MCF 10A (cell line): ENCODE results near the gene RASGRP4. TPM values are rescaled to one million over a fixed set of nuclear protein-coding genes. Genes with fewer than 3 reads are reported as not detected.
"Not testable (repeated sequence)": the region's sequence is repeated elsewhere in the genome, so short reads cannot be mapped to it uniquely, and the experiment has no call there.

Experiments
- BruUV-seq: library from RNA; stranded (reverse); fragments of 400-500 nt; replicated peaks from 2 replicates; lab custom pipeline; 2021; lab: Mats Ljungman, UMichigan
- CTCF ChIA-PET: fragments of 300-600 bp; sonication (Branson Sonifier 250); formaldehyde crosslinking; extraction: SDS; loops from one replicate; lab custom pipeline; 2021; ENCODE audit warnings: antibody characterized with exemption, inconsistent platforms; lab: Yijun Ruan, JAX
- POLR2A ChIA-PET: fragments of 300-600, 350-650 bp; sonication (Branson Sonifier 250); formaldehyde crosslinking; extraction: SDS; loops from one replicate; lab custom pipeline; 2020; ENCODE audit warnings: antibody characterized with exemption, inconsistent platforms; lab: Yijun Ruan, JAX
- DNase-seq: peaks from one replicate; pipeline ENCODE4 v3.0.0-alpha.2; 2018; ENCODE audit not compliant: unreplicated experiment
- H3K27ac Mint-ChIP-seq: one replicate; pipeline ENCODE4 v1.8.0; 2022; ENCODE audit warnings: mild to moderate bottlenecking, low read depth, mixed read lengths; ENCODE audit not compliant: unreplicated experiment
- H3K27me3 Mint-ChIP-seq: one replicate; pipeline ENCODE4 v1.8.0; 2022; ENCODE audit warnings: mixed read lengths; ENCODE audit not compliant: insufficient read depth, unreplicated experiment
- H3K36me3 Mint-ChIP-seq: one replicate; pipeline ENCODE4 v1.8.0; 2022; ENCODE audit warnings: mild to moderate bottlenecking, moderate library complexity, mixed read lengths; ENCODE audit not compliant: insufficient read depth, unreplicated experiment
- H3K4me1 Mint-ChIP-seq: one replicate; pipeline ENCODE4 v1.8.0; 2022; ENCODE audit warnings: mixed read lengths; ENCODE audit not compliant: insufficient read depth, unreplicated experiment
- H3K4me3 Mint-ChIP-seq: one replicate; pipeline ENCODE4 v1.8.0; 2022; ENCODE audit warnings: mild to moderate bottlenecking, moderate library complexity, mixed read lengths; ENCODE audit not compliant: unreplicated experiment
- H3K9me3 Mint-ChIP-seq: one replicate; pipeline ENCODE4 v1.8.0; 2022; ENCODE audit warnings: mixed read lengths; ENCODE audit not compliant: unreplicated experiment
- intact Hi-C: fragments of 100-400 bp; cut with micrococcal nuclease; formaldehyde crosslinking; loops from 2 replicates; pipeline ENCODE4 v1.14.1; 2022
- total RNA-seq: library from RNA; stranded (reverse); gene quantifications from 2 replicates; pipeline ENCODE4 v1.2.3, GENCODE V29; 2022
- TF ChIP-seq, protein P1 (sequence below): fragments of 200-600 bp; IDR thresholded peaks from one replicate; pipeline ENCODE4 v1.8.0; 2022; ENCODE audit warnings: antibody characterized with exemption, mild to moderate bottlenecking; ENCODE audit not compliant: unreplicated experiment

The RASGRP4 gene
- total RNA-seq, 1 experiment from 2014 or later = not detected

DNA sequence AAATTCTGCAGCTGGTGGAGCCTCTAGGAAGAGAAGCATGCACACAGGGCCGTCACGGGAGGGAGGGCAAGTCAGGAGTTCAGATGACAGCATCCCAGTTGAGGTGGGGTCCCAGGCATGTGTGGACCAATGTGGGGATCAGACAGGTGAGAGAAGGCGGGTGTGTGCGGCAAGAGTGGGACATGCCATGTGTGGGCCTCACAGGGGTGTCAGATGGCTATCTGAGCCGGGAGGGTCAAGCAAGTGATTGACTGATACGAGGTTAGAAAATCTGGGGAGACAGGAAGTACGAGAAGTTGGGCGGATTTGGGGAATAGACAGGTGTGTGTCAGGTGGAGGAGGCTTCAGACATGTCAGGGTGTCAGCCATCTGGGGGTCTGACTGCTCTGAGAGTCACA, 8.9 kb downstream of the RASGRP4 start:
- BruUV-seq = no TSS peak
- H3K27me3 Mint-ChIP-seq = peaks cover 35% of the 10 kb centered on the region
- no peak for DNase-seq
- no peaks in the 10 kb centered on the region for H3K9me3 Mint-ChIP-seq
- CTCF ChIA-PET = interaction anchor here (0.9 kb wide), 1 partner anchor 14 kb away, joined by 5 read pairs; the partner anchor contains the start of gene FAM98C
- no peaks in the 10 kb centered on the region for H3K36me3 Mint-ChIP-seq
- H3K4me3 Mint-ChIP-seq = no peak overlapping the region
- TF ChIP-seq, protein P1, sequence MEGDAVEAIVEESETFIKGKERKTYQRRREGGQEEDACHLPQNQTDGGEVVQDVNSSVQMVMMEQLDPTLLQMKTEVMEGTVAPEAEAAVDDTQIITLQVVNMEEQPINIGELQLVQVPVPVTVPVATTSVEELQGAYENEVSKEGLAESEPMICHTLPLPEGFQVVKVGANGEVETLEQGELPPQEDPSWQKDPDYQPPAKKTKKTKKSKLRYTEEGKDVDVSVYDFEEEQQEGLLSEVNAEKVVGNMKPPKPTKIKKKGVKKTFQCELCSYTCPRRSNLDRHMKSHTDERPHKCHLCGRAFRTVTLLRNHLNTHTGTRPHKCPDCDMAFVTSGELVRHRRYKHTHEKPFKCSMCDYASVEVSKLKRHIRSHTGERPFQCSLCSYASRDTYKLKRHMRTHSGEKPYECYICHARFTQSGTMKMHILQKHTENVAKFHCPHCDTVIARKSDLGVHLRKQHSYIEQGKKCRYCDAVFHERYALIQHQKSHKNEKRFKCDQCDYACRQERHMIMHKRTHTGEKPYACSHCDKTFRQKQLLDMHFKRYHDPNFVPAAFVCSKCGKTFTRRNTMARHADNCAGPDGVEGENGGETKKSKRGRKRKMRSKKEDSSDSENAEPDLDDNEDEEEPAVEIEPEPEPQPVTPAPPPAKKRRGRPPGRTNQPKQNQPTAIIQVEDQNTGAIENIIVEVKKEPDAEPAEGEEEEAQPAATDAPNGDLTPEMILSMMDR = no peak
- POLR2A ChIA-PET = no interaction called here
- peaks cover 10% of the 10 kb centered on the region for H3K4me1 Mint-ChIP-seq
- no peak overlapping the region for H3K27ac Mint-ChIP-seq
- intact Hi-C loops = no loop called here

DNA sequence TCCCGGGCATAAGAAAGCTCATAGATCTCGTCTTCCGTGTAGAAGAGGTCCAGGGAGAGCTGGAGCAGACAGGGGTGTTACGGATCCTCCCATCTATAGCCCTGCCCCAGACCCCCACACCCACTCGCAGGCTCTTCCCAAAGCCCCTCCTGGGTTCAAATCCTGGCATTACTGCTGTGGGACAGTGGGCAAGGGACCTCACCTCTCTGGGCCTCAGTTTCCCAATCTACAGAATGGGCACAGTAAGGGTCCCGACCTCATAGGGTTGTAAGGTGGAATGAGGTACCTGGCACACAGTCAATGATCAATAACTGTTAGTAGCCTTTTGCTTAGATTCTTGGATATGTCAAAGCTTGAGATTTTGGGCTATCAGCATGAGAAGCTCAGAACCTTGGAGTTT, 12.6 kb downstream of the RASGRP4 start:
- Mint-ChIP-seq H3K9me3 (no peaks in the 10 kb centered on the region), H3K27ac (no peak overlapping the region), H3K36me3 (no peaks in the 10 kb centered on the region), H3K27me3 (peaks cover 18% of the 10 kb centered on the region), H3K4me1 (peaks cover 20% of the 10 kb centered on the region), H3K4me3 (no peak overlapping the region)
- BruUV-seq = no TSS peak
- TF ChIP-seq, protein P1 = no peak
- ChIA-PET CTCF (interaction anchor here (1.0 to 1.4 kb wide), 2 partner anchors 8 to 10 kb away, joined by 3 to 9 read pairs; partner anchors contain the start of gene FAM98C), POLR2A (interaction anchor here (1.1 kb wide), 1 partner anchor 10 kb away, joined by 3 read pairs; the partner anchor contains the start of gene FAM98C)
- intact Hi-C loops = no loop called here
- no peak for DNase-seq

DNA sequence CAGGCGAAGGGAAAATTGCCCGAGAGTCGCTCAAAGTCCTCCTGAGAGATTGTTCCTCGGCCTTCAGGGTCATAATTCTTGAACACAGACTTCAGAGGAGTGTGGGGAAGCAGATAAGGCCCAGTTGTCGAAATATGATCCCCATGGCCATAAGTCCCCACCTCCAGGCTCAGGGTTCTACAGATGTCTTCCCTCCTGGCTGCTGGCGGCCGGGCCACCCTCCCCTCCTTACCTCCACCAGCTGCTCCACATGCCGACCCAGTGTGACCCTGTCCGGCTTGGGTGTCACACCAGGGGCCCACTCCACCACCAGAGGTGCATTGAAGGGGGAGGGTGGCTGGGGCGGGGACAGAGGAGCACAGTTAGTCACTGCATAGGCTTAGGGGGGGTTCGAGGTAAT, 13.1 kb downstream of the RASGRP4 start:
- Mint-ChIP-seq H3K4me3 (no peak overlapping the region), H3K36me3 (peaks cover 3% of the 10 kb centered on the region)

DNA sequence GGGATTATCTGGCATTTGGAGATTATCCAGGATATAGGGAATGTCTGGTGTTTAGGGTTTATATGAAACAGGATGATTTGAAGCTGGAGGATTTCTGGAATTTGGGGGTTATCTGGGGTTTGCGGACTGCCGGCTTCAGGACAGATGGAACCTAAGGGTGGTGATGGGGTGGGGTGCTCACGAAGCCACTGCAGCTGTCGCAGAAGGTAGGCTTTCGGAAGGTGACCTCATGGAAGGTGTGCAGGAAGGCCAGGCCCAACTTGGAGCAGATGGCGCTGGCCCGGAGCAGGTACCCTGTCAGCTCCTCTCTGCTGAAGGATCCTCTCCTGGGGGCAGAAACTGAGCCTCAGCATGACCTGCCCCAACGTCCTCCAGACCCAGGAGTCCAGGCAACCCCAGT, 13.5 kb downstream of the RASGRP4 start:
- ChIA-PET POLR2A (no interaction called here), CTCF (interaction anchor here (1.5 kb wide), 1 partner anchor 10 kb away, joined by 10 read pairs; the partner anchor contains the start of gene FAM98C)
- Mint-ChIP-seq H3K9me3 (no peaks in the 10 kb centered on the region), H3K36me3 (peaks cover 7% of the 10 kb centered on the region), H3K27me3 (peaks cover 8% of the 10 kb centered on the region), H3K4me3 (no peak overlapping the region), H3K27ac (no peak overlapping the region), H3K4me1 (peaks cover 18% of the 10 kb centered on the region)
- no peak for DNase-seq
- intact Hi-C loops = no loop called here
- no TSS peak for BruUV-seq
- TF ChIP-seq, protein P1 = no peak

More for the DNA sequence above, 13.1 kb downstream of the RASGRP4 start:
- H3K27ac Mint-ChIP-seq = no peak overlapping the region
- no peak for DNase-seq
- ChIA-PET POLR2A (no interaction called here), CTCF (interaction anchor here (1.0 to 1.5 kb wide), 2 partner anchors 10 kb away, joined by 9 to 10 read pairs; partner anchors contain the start of gene FAM98C)
- TF ChIP-seq, protein P1 = no peak
- intact Hi-C loops = no loop called here
- no peaks in the 10 kb centered on the region for H3K9me3 Mint-ChIP-seq
- peaks cover 20% of the 10 kb centered on the region for H3K4me1 Mint-ChIP-seq
- BruUV-seq = no TSS peak
- H3K27me3 Mint-ChIP-seq = peaks cover 13% of the 10 kb centered on the region

DNA sequence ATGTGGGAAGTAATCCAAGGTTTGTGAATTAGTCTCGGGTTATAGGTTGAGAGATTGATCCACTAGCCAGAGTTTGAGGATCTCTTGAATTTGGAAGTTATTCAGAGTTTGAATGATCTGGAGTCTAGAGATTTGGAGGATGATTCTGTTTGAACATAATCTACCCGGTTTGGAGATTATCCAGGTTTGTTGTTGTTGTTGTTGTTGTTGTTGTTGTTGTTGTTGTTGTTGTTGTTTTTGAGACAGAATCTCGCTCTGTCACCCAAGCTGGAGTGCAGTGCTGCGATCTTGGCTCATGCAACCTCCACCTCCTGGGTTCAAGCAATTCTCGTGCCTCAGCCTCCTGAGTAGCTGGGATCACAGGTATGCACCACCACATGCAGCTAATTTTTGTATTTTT, 14.1 kb downstream of the RASGRP4 start:
- H3K4me3 Mint-ChIP-seq, intact Hi-C loops, H3K9me3 Mint-ChIP-seq, DNase-seq, BruUV-seq, H3K27me3 Mint-ChIP-seq, POLR2A ChIA-PET, H3K27ac Mint-ChIP-seq: not testable (repeated sequence)
- Mint-ChIP-seq H3K4me1 (peaks cover 12% of the 10 kb centered on the region), H3K36me3 (peaks cover 13% of the 10 kb centered on the region)
- CTCF ChIA-PET = interaction anchor here (1.5 kb wide), 1 partner anchor 9 kb away, joined by 10 read pairs; the partner anchor contains the start of gene FAM98C
